SK-N-SH (cell line): ENCODE results near the gene ARHGEF28. TPM values are rescaled to one million over a fixed set of nuclear protein-coding genes. Genes with fewer than 3 reads are reported as not detected.

Source experiments
- CTCF ChIA-PET: fragments of 300-600, 350-600 bp; formaldehyde crosslinking; extraction: SDS; loops from one replicate; lab custom pipeline; 2021; lab: Yijun Ruan, JAX
- POLR2A ChIA-PET: fragments of 350-600 bp; sonication (Branson Sonifier 250); formaldehyde crosslinking; extraction: SDS; loops from one replicate; lab custom pipeline; 2020; ENCODE audit warnings: antibody characterized with exemption, inconsistent platforms; lab: Yijun Ruan, JAX
- DNase-seq: peaks from one replicate; pipeline ENCODE4 v3.0.0; 2012
- H2AFZ ChIP-seq: fragments of 200-600 bp; sonication (generic); 2 replicates; pipeline ENCODE4 v1.8.1; 2016; ENCODE audit warnings: antibody characterized with exemption, mild to moderate bottlenecking, low read depth
- H3F3A ChIP-seq: fragments of 200-600 bp; sonication (generic); replicated peaks from 2 replicates; pipeline ENCODE3; 2016; ENCODE audit warnings: antibody characterized with exemption, mild to moderate bottlenecking; ENCODE audit not compliant: insufficient read depth
- H3K27ac ChIP-seq, 2 experiments: fragments of 200-500 bp in 1 of 2; fragments of 200-600 bp in 1 of 2; sonication (Bioruptor generic) in 1 of 2; sonication (generic), shearing (Covaris generic) in 1 of 2; 2 replicates each; pipeline versions ENCODE4 v1.5.1 to v1.6.1; 2014 to 2016; ENCODE audit warnings: low read depth in 2 of 2, inconsistent platforms in 1 of 2, low read length in 1 of 2, mild to moderate bottlenecking in 1 of 2, mixed read lengths in 1 of 2
- H3K27me3 ChIP-seq: fragments of 200-600 bp; sonication (generic), shearing (Covaris generic); 2 replicates; pipeline ENCODE4 v1.6.1; 2016; ENCODE audit warnings: mixed run types; ENCODE audit not compliant: insufficient read depth
- H3K36me3 ChIP-seq, 2 experiments: fragments of 200-500 bp in 1 of 2; fragments of 200-600 bp in 1 of 2; sonication (Bioruptor generic) in 1 of 2; sonication (generic) in 1 of 2; replicated peaks in 1 of 2; 2 replicates each; pipeline versions ENCODE3 to v1.5.1; 2014 to 2016; ENCODE audit warnings: low read length in 1 of 2, mild to moderate bottlenecking in 1 of 2; ENCODE audit not compliant: insufficient read depth in 2 of 2, control insufficient read depth in 1 of 2
- H3K4me1 ChIP-seq, 2 experiments: fragments of 200-500 bp in 1 of 2; fragments of 200-600 bp in 1 of 2; sonication (Bioruptor generic) in 1 of 2; sonication (generic), shearing (Covaris generic) in 1 of 2; 2 replicates each; pipeline versions ENCODE4 v1.5.1 to v1.6.1; 2014 to 2016; ENCODE audit warnings: low read depth in 1 of 2, low read length in 1 of 2, mixed run types in 1 of 2; ENCODE audit not compliant: insufficient read depth in 2 of 2, control insufficient read depth in 1 of 2
- H3K4me2 ChIP-seq: fragments of 200-600 bp; sonication (generic), shearing (Covaris generic); 2 replicates; pipeline ENCODE4 v1.6.1; 2017; ENCODE audit warnings: mixed run types
- H3K4me3 ChIP-seq, 2 experiments: fragments of 200-500 bp in 1 of 2; fragments of 200-600 bp in 1 of 2; sonication (Bioruptor generic) in 1 of 2; sonication (generic), shearing (Covaris generic) in 1 of 2; 2 replicates each; pipeline versions ENCODE4 v1.5.1 to v1.8.1; 2014 to 2016; ENCODE audit warnings: low read depth in 2 of 2, inconsistent platforms in 1 of 2, low read length in 1 of 2, mild to moderate bottlenecking in 1 of 2, mixed read lengths in 1 of 2, moderate library complexity in 1 of 2
- H3K79me2 ChIP-seq: fragments of 200-600 bp; sonication (generic); 2 replicates; pipeline ENCODE4 v1.8.1; 2017; ENCODE audit warnings: mild to moderate bottlenecking; ENCODE audit not compliant: insufficient read depth
- H3K9ac ChIP-seq: fragments of 200-600 bp; sonication (generic); 2 replicates; pipeline ENCODE4 v1.6.1; 2017; ENCODE audit warnings: mixed run types
- H3K9me2 ChIP-seq: fragments of 200-600 bp; sonication (generic); 2 replicates; pipeline ENCODE4 v1.6.1; 2017; ENCODE audit warnings: mixed run types
- H3K9me3 ChIP-seq: fragments of 200-600 bp; sonication (generic); 2 replicates; pipeline ENCODE4 v1.6.1; 2017; ENCODE audit warnings: mixed run types, mild to moderate bottlenecking, moderate library complexity
- H4K20me1 ChIP-seq: fragments of 200-600 bp; sonication (generic); 2 replicates; pipeline ENCODE4 v1.6.1; 2017; ENCODE audit warnings: mild to moderate bottlenecking, mixed run types; ENCODE audit not compliant: insufficient read depth
- CTCF ChIP-seq: fragments of 200-600 bp; sonication (generic); IDR thresholded peaks from 2 replicates; pipeline ENCODE4 v1.6.1; 2017; ENCODE audit warnings: antibody characterized with exemption, mild to moderate bottlenecking, moderate library complexity
- ELF1 ChIP-seq: IDR thresholded peaks from 2 replicates; pipeline ENCODE4 v1.4.0; 2012
- FOSL2 ChIP-seq: IDR thresholded peaks from 2 replicates; pipeline ENCODE4 v1.4.0; 2012; ENCODE audit warnings: low read depth, mild to moderate bottlenecking, moderate library complexity, borderline replicate concordance
- GATA2 ChIP-seq: sonication (generic); formaldehyde crosslinking; IDR thresholded peaks from 2 replicates; pipeline ENCODE4 v1.5.0; 2020; ENCODE audit warnings: mild to moderate bottlenecking, missing genetic modification reagents
- JUND ChIP-seq: IDR thresholded peaks from 2 replicates; pipeline ENCODE4 v1.4.0; 2012
- MAX ChIP-seq: IDR thresholded peaks from 2 replicates; pipeline ENCODE4 v1.4.0; 2012; ENCODE audit warnings: low read depth
- MXI1 ChIP-seq: IDR thresholded peaks from 2 replicates; pipeline ENCODE4 v1.6.1; 2012; ENCODE audit warnings: mild to moderate bottlenecking, low read depth, low read length, improper control_type of control experiment
- PBX3 ChIP-seq: IDR thresholded peaks from 2 replicates; pipeline ENCODE4; 2012
- POLR2AphosphoS5 ChIP-seq: IDR thresholded peaks from 2 replicates; pipeline ENCODE4 v1.6.1; 2012; ENCODE audit warnings: low read depth, low read length
- RAD21 ChIP-seq: IDR thresholded peaks from 2 replicates; pipeline ENCODE4 v1.6.1; 2012; ENCODE audit warnings: mild to moderate bottlenecking, low read length
- RFX5 ChIP-seq: IDR thresholded peaks from 2 replicates; pipeline ENCODE4 v1.6.1; 2012; ENCODE audit warnings: mild to moderate bottlenecking, improper control_type of control experiment, low read length
- TAF1 ChIP-seq: IDR thresholded peaks from 2 replicates; pipeline ENCODE4 v1.6.1; 2012; ENCODE audit warnings: low read depth, mild to moderate bottlenecking, low read length, moderate library complexity, borderline replicate concordance
- USF1 ChIP-seq: IDR thresholded peaks from 2 replicates; pipeline ENCODE4 v1.4.0; 2012; ENCODE audit warnings: low read depth, borderline replicate concordance
- YY1 ChIP-seq: IDR thresholded peaks from 2 replicates; pipeline ENCODE4 v1.4.0; 2012; ENCODE audit warnings: low read depth, mild to moderate bottlenecking
- WGBS: methylation state at CpG from one replicate; pipeline ENCODE4 v1.1.6; 2017; ENCODE audit warnings: low lambda C conversion rate; 5-methylcytosine and 5-hydroxymethylcytosine counted together
- polyA plus RNA-seq, 3 experiments: library from polyadenylated mRNA; depleted of rRNA; stranded (reverse); fragments of >200 nt; gene quantifications; 2 replicates each; pipeline ENCODE4 v1.2.3, GENCODE V29; 2012

ARHGEF28 gene
- polyA plus RNA-seq, 1 of the 3 experiments (the other 2 are of a cell fraction) = 4.2 TPM

GRCh38 chr5:73944581-73944980 lies 318.6 kb downstream of the ARHGEF28 start (continued):
- TF ChIP-seq PBX3 = no peak
- TF ChIP-seq MXI1 = no peak
- TF ChIP-seq YY1 = no peak
- TF ChIP-seq USF1 = no peak
- no peak for TF ChIP-seq GATA2
- no peak for TF ChIP-seq TAF1
- no peak for TF ChIP-seq POLR2AphosphoS5
- TF ChIP-seq ELF1 = no peak
- TF ChIP-seq RAD21 = no peak
- TF ChIP-seq FOSL2 = no peak

- ChIA-PET POLR2A (no interaction called here), CTCF (interaction anchor here (0.7 to 1.3 kb wide), 2 partner anchors 696 to 826 kb away, joined by 3 to 4 read pairs; no protein-coding TSS in a partner anchor)
- Histone ChIP-seq H2AFZ (no peak overlapping the region), H3K9ac (no peak overlapping the region), H3K4me3 (no peak overlapping the region), H4K20me1 (no peaks in the 10 kb centered on the region), H3K27ac (no peak overlapping the region), H3K4me2 (no peak overlapping the region), H3K9me2 (no peaks in the 10 kb centered on the region), H3K9me3 (no peaks in the 10 kb centered on the region), H3F3A (no peaks in the 10 kb centered on the region), H3K36me3 (peaks cover 0 to 6% of the 10 kb centered on the region in 2 experiments), H3K27me3 (no peaks in the 10 kb centered on the region), H3K79me2 (no peaks in the 10 kb centered on the region), H3K4me1 (peaks cover 8 to 11% of the 10 kb centered on the region in 2 experiments; a peak in 2 of 4 replicates)
- 81% methylated on average over 7 of the region's 7 CpGs for WGBS
- no peak for DNase-seq
- TF ChIP-seq CTCF (peak; percentile 49), RAD21 (0 out of 2 replicates have a peak, but pooled peaks have one; percentile 3), MAX (no peak)
Observed at GRCh38 chr5:73945505-73945904, 319.5 kb downstream of the ARHGEF28 start.

- no peak overlapping the region for H3K4me2 ChIP-seq
- TF ChIP-seq JUND = no peak
- TF ChIP-seq RFX5 = no peak
- TF ChIP-seq PBX3 = no peak
- no peaks in the 10 kb centered on the region for H3K27me3 ChIP-seq
- H2AFZ ChIP-seq = no peak overlapping the region
- no peaks in the 10 kb centered on the region for H4K20me1 ChIP-seq
- no peak overlapping the region for H3K9ac ChIP-seq
- WGBS = 81% methylated on average over 5 of the region's 5 CpGs
- no peaks in the 10 kb centered on the region for H3K79me2 ChIP-seq
- DNase-seq = no peak
- H3K36me3 ChIP-seq = peaks cover 0 to 6% of the 10 kb centered on the region in 2 experiments
- H3K9me3 ChIP-seq = no peaks in the 10 kb centered on the region
- H3K4me1 ChIP-seq = peaks cover 5 to 13% of the 10 kb centered on the region in 2 experiments; a peak in 2 of 4 replicates
- H3K9me2 ChIP-seq = no peaks in the 10 kb centered on the region
- no peaks in the 10 kb centered on the region for H3F3A ChIP-seq
- ChIA-PET POLR2A (no interaction called here), CTCF (interaction anchor here (0.7 to 1.5 kb wide), 3 partner anchors 19 to 825 kb away, joined by 3 to 4 read pairs (median 4); no protein-coding TSS in a partner anchor)
- H3K4me3 ChIP-seq = no peak overlapping the region
- H3K27ac ChIP-seq = no peak overlapping the region
Observed at GRCh38 chr5:73946278-73946677, 320.3 kb downstream of the ARHGEF28 start.
